IMR-90 (cell line): ENCODE measurements around the gene KLF11. TPM values are rescaled to one million over a fixed set of nuclear protein-coding genes. Genes with fewer than 3 reads are reported as not detected.

Experiments
- ATAC-seq: fragments of 200-7000 bp; cut with Tn5 transposase; 2 replicates; pipeline ENCODE4 v1.9.1; 2020; ENCODE audit warnings: low read depth, mild to moderate bottlenecking, moderate library complexity
- BruUV-seq: library from RNA; stranded (reverse); fragments of 400-500 nt; replicated peaks from 2 replicates; lab custom pipeline; 2021; lab: Mats Ljungman, UMichigan
- CTCF ChIA-PET: fragments of 300-600 bp; formaldehyde crosslinking; extraction: SDS; loops from one replicate; lab custom pipeline; 2021; ENCODE audit warnings: antibody characterized with exemption; lab: Yijun Ruan, JAX
- POLR2A ChIA-PET: fragments of 300-600 bp; sonication (Branson Sonifier 250); formaldehyde crosslinking; loops from one replicate; lab custom pipeline; 2022; ENCODE audit warnings: antibody characterized with exemption; ENCODE audit not compliant: unreplicated experiment; lab: Charles Lee
- DNase-seq: peaks from one replicate; pipeline ENCODE4 v3.0.0; 2013
- H2AFZ ChIP-seq: replicated peaks from 2 replicates; pipeline ENCODE3; 2013; ENCODE audit warnings: low read length, mild to moderate bottlenecking; ENCODE audit not compliant: poor library complexity
- H2AK5ac ChIP-seq: 2 replicates; pipeline ENCODE4 v1.6.1; 2013; ENCODE audit warnings: low read depth, low read length, inconsistent platforms
- H2AK9ac ChIP-seq: replicated peaks from 2 replicates; pipeline ENCODE3; 2013; ENCODE audit warnings: mild to moderate bottlenecking, low read depth, low read length, moderate library complexity; ENCODE audit not compliant: poor library complexity
- H2BK120ac ChIP-seq: 2 replicates; pipeline ENCODE4 v1.6.1; 2013; ENCODE audit warnings: low read depth, low read length, inconsistent platforms
- H2BK15ac ChIP-seq: 3 replicates; pipeline ENCODE4 v1.6.1; 2013; ENCODE audit warnings: low read depth, low read length, inconsistent platforms
- H2BK20ac ChIP-seq: 2 replicates; pipeline ENCODE4 v1.6.1; 2013; ENCODE audit warnings: low read depth, mild to moderate bottlenecking, inconsistent platforms, low read length, moderate library complexity
- H2BK5ac ChIP-seq: 2 replicates; pipeline ENCODE4 v1.6.1; 2013; ENCODE audit warnings: mild to moderate bottlenecking, low read depth, low read length, inconsistent platforms; ENCODE audit not compliant: poor library complexity, severe bottlenecking
- H3K14ac ChIP-seq: replicated peaks from 2 replicates; pipeline ENCODE4 v1.6.1; 2013; ENCODE audit warnings: low read depth, low read length, inconsistent platforms
- H3K18ac ChIP-seq: 2 replicates; pipeline ENCODE4 v1.6.1; 2013; ENCODE audit warnings: low read depth, low read length, control low read depth
- H3K23ac ChIP-seq: 2 replicates; pipeline ENCODE4 v1.6.1; 2013; ENCODE audit warnings: low read depth, low read length, inconsistent platforms
- H3K27ac ChIP-seq: 2 replicates; pipeline ENCODE4 v1.5.1; 2013; ENCODE audit warnings: mild to moderate bottlenecking, control low read depth, low read length; ENCODE audit not compliant: insufficient read depth
- H3K27me3 ChIP-seq: 2 replicates; pipeline ENCODE4 v1.6.1; 2013; ENCODE audit warnings: low read length; ENCODE audit not compliant: control insufficient read depth, insufficient read depth
- H3K36me3 ChIP-seq: 2 replicates; pipeline ENCODE4 v1.6.1; 2013; ENCODE audit warnings: low read length, mixed read lengths; ENCODE audit not compliant: control insufficient read depth, insufficient read depth
- H3K4ac ChIP-seq: 2 replicates; pipeline ENCODE4 v1.6.1; 2013; ENCODE audit warnings: low read depth, low read length, inconsistent platforms
- H3K4me1 ChIP-seq: 2 replicates; pipeline ENCODE4 v1.6.1; 2013; ENCODE audit warnings: low read length, mixed read lengths; ENCODE audit not compliant: control insufficient read depth, insufficient read depth
- H3K4me2 ChIP-seq: 2 replicates; pipeline ENCODE4 v1.6.1; 2013; ENCODE audit warnings: low read depth, mild to moderate bottlenecking, control low read depth, low read length, moderate library complexity
- H3K4me3 ChIP-seq: 2 replicates; pipeline ENCODE4 v1.5.1; 2013; ENCODE audit warnings: low read depth, mild to moderate bottlenecking, control low read depth, low read length, moderate library complexity; ENCODE audit not compliant: insufficient read depth
- H3K56ac ChIP-seq: 2 replicates; pipeline ENCODE4 v1.6.1; 2013; ENCODE audit warnings: low read length, inconsistent platforms; ENCODE audit not compliant: insufficient read depth; ENCODE audit errors: extremely low read depth
- H3K79me1 ChIP-seq, 2 experiments: 2 replicates each; pipeline ENCODE4 v1.6.1; 2013; ENCODE audit warnings: low read length in 2 of 2, inconsistent platforms in 1 of 2, low read depth in 1 of 2
- H3K9ac ChIP-seq: 2 replicates; pipeline ENCODE4 v1.6.1; 2013; ENCODE audit warnings: low read depth, low read length, control low read depth
- H3K9me1 ChIP-seq: 2 replicates; pipeline ENCODE4 v1.6.1; 2013; ENCODE audit warnings: low read length, inconsistent platforms; ENCODE audit not compliant: insufficient read depth
- H3K9me3 ChIP-seq: 2 replicates; pipeline ENCODE4 v1.6.1; 2013; ENCODE audit warnings: low read length; ENCODE audit not compliant: control insufficient read depth, insufficient read depth
- H4K20me1 ChIP-seq: 2 replicates; pipeline ENCODE4 v1.6.1; 2013; ENCODE audit warnings: low read length, inconsistent platforms; ENCODE audit not compliant: insufficient read depth
- H4K5ac ChIP-seq: 2 replicates; pipeline ENCODE4 v1.6.1; 2013; ENCODE audit warnings: mild to moderate bottlenecking, low read depth, low read length, control low read depth
- H4K8ac ChIP-seq, 2 experiments: 2 replicates each; pipeline ENCODE4 v1.6.1; 2013; ENCODE audit warnings: low read depth in 2 of 2, low read length in 2 of 2, control low read depth in 1 of 2, inconsistent platforms in 1 of 2
- H4K91ac ChIP-seq: 2 replicates; pipeline ENCODE4 v1.6.1; 2013; ENCODE audit warnings: low read depth, low read length, inconsistent platforms; ENCODE audit not compliant: insufficient read depth
- BHLHE40 ChIP-seq: fragments of 150-350 bp; IDR thresholded peaks from 2 replicates; pipeline ENCODE4 v1.6.1; 2016; ENCODE audit warnings: mild to moderate bottlenecking, low read depth, low read length
- MAFK ChIP-seq: IDR thresholded peaks from 2 replicates; pipeline ENCODE4 v1.6.1; 2012; ENCODE audit warnings: low read depth, low read length, improper control_type of control experiment
- MAZ ChIP-seq: IDR thresholded peaks from 2 replicates; pipeline ENCODE4 v1.6.1; 2012; ENCODE audit warnings: low read depth, mild to moderate bottlenecking, low read length, improper control_type of control experiment, moderate library complexity, borderline replicate concordance
- RAD21 ChIP-seq: IDR thresholded peaks from 2 replicates; pipeline ENCODE4 v1.6.1; 2012; ENCODE audit warnings: low read length, improper control_type of control experiment
- WGBS, 2 experiments: methylation state at CpG; one replicate each; pipeline versions ENCODE4 v1.1.5 to v1.1.7; 2013; ENCODE audit warnings: missing lambda C conversion rate in 2 of 2; ENCODE audit not compliant: insufficient read length in 1 of 2; ENCODE audit errors: extremely low coverage in 2 of 2; 5-methylcytosine and 5-hydroxymethylcytosine counted together
- dilution Hi-C: fragments of 300-500 bp; cut with HindIII; formaldehyde crosslinking; loops from one replicate; pipeline ENCODE4 v1.14.3; 2018; ENCODE audit warnings: low sequenced_read_pairs; ENCODE audit not compliant: unreplicated experiment
- in situ Hi-C: fragments of 300-500 bp; cut with MboI; formaldehyde crosslinking; loops from 3 replicates; pipeline ENCODE4 v1.14.3; 2019; ENCODE audit warnings: low sequenced_read_pairs, inconsistent platforms, mixed read lengths
- intact Hi-C: fragments of 100-400 bp; cut with micrococcal nuclease; formaldehyde crosslinking; loops from 2 replicates; pipeline ENCODE4 v1.10.0; 2022
- polyA plus RNA-seq, 3 experiments: library from polyadenylated mRNA; depleted of rRNA; stranded (reverse); fragments of >200 nt; gene quantifications; 2 replicates each; pipeline ENCODE4 v1.2.3, GENCODE V29; 2012; ENCODE audit warnings: low replicate concordance in 1 of 3
- total RNA-seq: library from RNA; depleted of rRNA; stranded (reverse); fragments of >200 nt; gene quantifications from 2 replicates; pipeline ENCODE4 v1.2.3, GENCODE V29; 2012

Gene KLF11
- total and polyA plus RNA-seq, 2 of the 4 experiments (the other 2 are of a cell fraction), result 2.0 to 2.4 TPM

DNA sequence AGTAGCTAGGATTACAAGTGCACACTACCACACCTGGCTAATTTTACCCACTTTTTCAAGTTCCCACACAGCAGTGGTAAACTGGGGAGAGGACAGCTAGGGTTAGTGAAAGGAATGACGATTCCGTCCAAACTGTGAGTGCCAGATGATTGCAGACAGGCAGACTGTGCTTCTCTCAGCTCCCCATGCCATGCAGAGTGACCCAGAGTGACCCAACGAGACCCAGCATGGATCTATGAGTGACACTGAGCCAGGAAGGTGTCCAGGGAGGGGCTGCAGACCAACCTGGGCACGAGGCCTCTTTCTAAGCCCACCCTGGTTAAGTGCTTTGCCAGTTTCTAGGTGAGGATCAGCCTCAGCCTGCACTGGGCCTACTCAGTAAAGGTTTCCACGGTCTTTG, 7.7 kb upstream of the KLF11 start:
- Histone ChIP-seq H2AK5ac (peak overlapping the region; percentile 26; the same call in 1 of the 2 replicates), H3K9me1 (peaks cover 7% of the 10 kb centered on the region; the same call in 1 of the 2 replicates), H3K56ac (no peak overlapping the region), H3K9me3 (no peaks in the 10 kb centered on the region), H4K8ac (no peak overlapping the region), H3K4me1 (peaks cover 9% of the 10 kb centered on the region; the same call in 1 of the 2 replicates), H3K9ac (no peak overlapping the region), H3K14ac (no peak overlapping the region; the same call in 1 of the 2 replicates), H2BK15ac (no peak overlapping the region), H3K27ac (no peak overlapping the region), H4K20me1 (no peaks in the 10 kb centered on the region), H2AK9ac (peak overlapping the region; percentile 2), H2BK120ac (no peak overlapping the region), H4K91ac (no peak overlapping the region; the same call in 1 of the 2 replicates), H2AFZ (peak overlapping the region; percentile 33), H3K36me3 (no peaks in the 10 kb centered on the region), H4K5ac (no peak overlapping the region), H3K4me3 (no peak overlapping the region), H3K27me3 (no peaks in the 10 kb centered on the region), H2BK20ac (no peak overlapping the region), H2BK5ac (no peak overlapping the region), H3K4ac (0 out of 2 replicates have a peak overlapping the region, but pooled peaks have one; percentile 9), H3K4me2 (no peak overlapping the region), H3K79me1 (no peaks in the 10 kb centered on the region), H3K23ac (no peak overlapping the region), H3K18ac (no peak overlapping the region)
- dilution Hi-C loops (no loop called here), intact Hi-C loops (no loop called here), in situ Hi-C loops (no loop called here)
- ChIA-PET CTCF (interaction anchor here (1.2 kb wide), 1 partner anchor 51 kb away, joined by 5 read pairs; no protein-coding TSS in a partner anchor), POLR2A (no interaction called here)
- DNase-seq (no peak), ATAC-seq (no peak)
- WGBS, 2 experiments, result 81% methylated on average over 4 of the region's 5 CpGs; no CpG with 5 or more reads in 1 of the 2 experiments
- TF ChIP-seq MAFK (no peak), BHLHE40 (no peak), RAD21 (no peak), MAZ (no peak)
- no TSS peak for BruUV-seq
